OCI-LY1 (cell line): Measurements from ENCODE around the gene PLGLB2.
"Not testable (repeated sequence)": the region's sequence is repeated elsewhere in the genome, so short reads cannot be mapped to it uniquely, and the experiment has no call there.

Source experiments
- EZH2 ChIP-seq: fragments of 200-600 bp; sonication (generic), shearing (Covaris generic); IDR thresholded peaks from 2 replicates; pipeline ENCODE4 v1.8.0; 2017; ENCODE audit warnings: borderline replicate concordance, mixed run types, mild to moderate bottlenecking, antibody characterized with exemption, low read length, moderate library complexity, mixed read lengths
- TF ChIP-seq, protein P1 (sequence below): fragments of 200-600 bp; sonication (generic), shearing (Covaris generic); IDR thresholded peaks from 2 replicates; pipeline ENCODE4 v1.5.1; 2017; ENCODE audit warnings: mild to moderate bottlenecking, antibody characterized with exemption, low read length, moderate library complexity, mixed read lengths

DNA sequence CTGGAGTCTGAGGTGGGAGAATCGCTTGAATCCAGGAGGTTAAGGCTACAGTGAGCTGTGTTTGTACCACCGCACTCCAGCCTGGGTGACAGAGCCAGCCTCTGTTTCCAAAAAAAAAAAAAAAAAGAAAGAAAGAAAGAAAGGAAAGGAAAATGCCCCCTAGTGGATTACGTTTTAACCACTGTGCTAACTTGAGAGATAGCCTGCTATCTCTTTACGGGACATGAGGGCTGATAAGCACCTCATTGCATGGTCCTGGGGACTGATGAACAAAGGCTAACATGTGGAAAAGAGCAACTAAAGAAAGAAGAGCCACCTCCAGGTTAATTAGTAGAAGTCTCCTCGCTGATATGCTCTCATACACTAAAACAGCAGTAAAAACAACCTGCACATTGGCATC, 4.2 kb upstream of the PLGLB2 start:
- TF ChIP-seq, protein P1, sequence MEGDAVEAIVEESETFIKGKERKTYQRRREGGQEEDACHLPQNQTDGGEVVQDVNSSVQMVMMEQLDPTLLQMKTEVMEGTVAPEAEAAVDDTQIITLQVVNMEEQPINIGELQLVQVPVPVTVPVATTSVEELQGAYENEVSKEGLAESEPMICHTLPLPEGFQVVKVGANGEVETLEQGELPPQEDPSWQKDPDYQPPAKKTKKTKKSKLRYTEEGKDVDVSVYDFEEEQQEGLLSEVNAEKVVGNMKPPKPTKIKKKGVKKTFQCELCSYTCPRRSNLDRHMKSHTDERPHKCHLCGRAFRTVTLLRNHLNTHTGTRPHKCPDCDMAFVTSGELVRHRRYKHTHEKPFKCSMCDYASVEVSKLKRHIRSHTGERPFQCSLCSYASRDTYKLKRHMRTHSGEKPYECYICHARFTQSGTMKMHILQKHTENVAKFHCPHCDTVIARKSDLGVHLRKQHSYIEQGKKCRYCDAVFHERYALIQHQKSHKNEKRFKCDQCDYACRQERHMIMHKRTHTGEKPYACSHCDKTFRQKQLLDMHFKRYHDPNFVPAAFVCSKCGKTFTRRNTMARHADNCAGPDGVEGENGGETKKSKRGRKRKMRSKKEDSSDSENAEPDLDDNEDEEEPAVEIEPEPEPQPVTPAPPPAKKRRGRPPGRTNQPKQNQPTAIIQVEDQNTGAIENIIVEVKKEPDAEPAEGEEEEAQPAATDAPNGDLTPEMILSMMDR = not testable (repeated sequence)
- TF ChIP-seq EZH2 = not testable (repeated sequence)
